GM19468 (cell line): ENCODE data around the gene TRPM2.

ENCODE experiments used
- ATAC-seq: cut with Tn5 transposase; IDR thresholded peaks from one replicate; pipeline ENCODE4 v1.9.1; 2021; ENCODE audit warnings: mild to moderate bottlenecking, moderate library complexity, moderate number of reproducible peaks; ENCODE audit not compliant: unreplicated experiment; ENCODE audit errors: extremely low read depth

The TRPM2 gene

GRCh38 chr21:44370027-44370735 lies 16.8 kb downstream of the TRPM2 start:
- ATAC-seq, result no peak

- ATAC-seq, result no peak
These were observed 17.5 kb downstream of the TRPM2 start for GRCh38 chr21:44370786-44371410.

GRCh38 chr21:44371596-44371995 lies 18.2 kb downstream of the TRPM2 start:
- ATAC-seq, result no peak

GRCh38 chr21:44372616-44373015 lies 19.2 kb downstream of the TRPM2 start:
- ATAC-seq, result no peak

- ATAC-seq, result no peak
These were observed 21.3 kb downstream of the TRPM2 start for GRCh38 chr21:44374601-44375280.

GRCh38 chr21:44375281-44375651 lies 21.8 kb downstream of the TRPM2 start:
- no peak for ATAC-seq

- no peak for ATAC-seq
These were observed 22.4 kb downstream of the TRPM2 start for GRCh38 chr21:44375761-44376241.

GRCh38 chr21:44376606-44377005 lies 23.2 kb downstream of the TRPM2 start:
- ATAC-seq, result no peak

GRCh38 chr21:44377201-44377921 lies 23.9 kb downstream of the TRPM2 start:
- no peak for ATAC-seq

- ATAC-seq, result no peak
These were observed 24.7 kb downstream of the TRPM2 start for GRCh38 chr21:44377922-44378645.

- ATAC-seq, result no peak
These were observed 25.5 kb downstream of the TRPM2 start for GRCh38 chr21:44378646-44379514.

GRCh38 chr21:44379515-44379848 lies 26.1 kb downstream of the TRPM2 start:
- ATAC-seq, result no peak

GRCh38 chr21:44379991-44380865 lies 26.8 kb downstream of the TRPM2 start:
- ATAC-seq, result no peak

- ATAC-seq, result no peak
These were observed 27.5 kb downstream of the TRPM2 start for GRCh38 chr21:44380876-44381275.

GRCh38 chr21:44381874-44382273 lies 28.5 kb downstream of the TRPM2 start:
- no peak for ATAC-seq

GRCh38 chr21:44382536-44382935 lies 29.1 kb downstream of the TRPM2 start:
- no peak for ATAC-seq

- ATAC-seq, result no peak
These were observed 29.8 kb downstream of the TRPM2 start for GRCh38 chr21:44383216-44383615.

GRCh38 chr21:44384968-44385367 lies 31.5 kb downstream of the TRPM2 start:
- ATAC-seq, result no peak
